Left ventricle myocardium superior (tissue), 1 donor: ENCODE results near the gene EFHC1. TPM values are rescaled to one million over a fixed set of nuclear protein-coding genes. Genes with fewer than 3 reads are reported as not detected.

Experiments used
- ATAC-seq: fragments of 200-7000 bp; cut with Tn5 transposase; one replicate; pipeline ENCODE4 v1.9.1; 2020; ENCODE audit warnings: mild to moderate bottlenecking, moderate library complexity
- DNase-seq: peaks from one replicate; pipeline ENCODE4 v3.0.0-alpha.2; 2020
- intact Hi-C: fragments of 100-400 bp; cut with micrococcal nuclease; formaldehyde crosslinking; loops from one replicate; pipeline ENCODE4 v1.11.0; 2022
- total RNA-seq: library from RNA; stranded (reverse); fragmentation: NEBNext Ultra II Directional; extraction: Animal tissue kit (Norgen Biotek cat#: 25700); gene quantifications from one replicate; pipeline ENCODE4 v1.2.1, GENCODE V29; 2021
- donor health status: DM: no; HTN: yes; CAD: no; lungs with severe emphysema.

Gene EFHC1
- total RNA-seq, 1 donor from 2014 or later, result 6.2 TPM

DNA sequence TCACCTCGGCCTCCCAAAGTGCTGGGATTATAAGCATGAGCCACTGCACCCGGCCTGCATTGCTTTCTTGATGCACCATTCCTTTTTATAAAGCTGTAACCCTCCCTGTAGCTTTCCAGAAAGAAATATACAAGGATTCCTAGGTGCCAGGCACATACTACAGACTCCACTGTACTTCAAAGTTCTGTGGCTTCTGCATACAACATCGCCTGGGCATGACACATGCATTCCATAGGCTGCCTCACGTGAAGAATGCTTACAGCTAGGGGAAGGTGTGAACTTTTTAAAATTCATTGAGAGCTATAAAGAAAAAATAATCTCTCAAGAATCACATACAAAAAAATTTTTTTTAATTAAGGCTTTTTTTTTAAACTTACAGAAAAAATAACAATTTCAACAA is 106.5 kb downstream of the EFHC1 start:
- no peak for ATAC-seq
- intact Hi-C loops, result no loop called here
- no peak for DNase-seq

DNA sequence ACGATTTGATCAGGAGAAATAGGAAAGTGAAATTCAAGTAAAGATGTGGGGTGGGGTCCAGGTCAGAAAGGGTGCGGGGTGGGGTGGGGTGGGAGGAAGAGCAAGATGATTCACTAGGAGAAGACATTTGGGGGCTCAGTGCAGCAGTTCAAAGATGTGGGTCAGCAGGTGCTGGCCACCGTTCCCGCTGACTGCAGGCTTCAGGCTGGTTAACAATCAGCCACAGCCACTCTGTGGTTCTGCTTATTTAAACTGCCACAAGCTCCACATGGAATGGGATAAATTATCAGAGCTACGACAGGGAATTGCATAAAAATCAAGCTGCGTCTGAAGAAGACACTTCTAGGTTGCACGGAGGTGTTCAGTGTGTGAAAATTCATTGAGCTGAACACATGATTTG is 107.3 kb downstream of the EFHC1 start:
- ATAC-seq (no peak), DNase-seq (no peak)
- intact Hi-C loops, result no loop called here

DNA sequence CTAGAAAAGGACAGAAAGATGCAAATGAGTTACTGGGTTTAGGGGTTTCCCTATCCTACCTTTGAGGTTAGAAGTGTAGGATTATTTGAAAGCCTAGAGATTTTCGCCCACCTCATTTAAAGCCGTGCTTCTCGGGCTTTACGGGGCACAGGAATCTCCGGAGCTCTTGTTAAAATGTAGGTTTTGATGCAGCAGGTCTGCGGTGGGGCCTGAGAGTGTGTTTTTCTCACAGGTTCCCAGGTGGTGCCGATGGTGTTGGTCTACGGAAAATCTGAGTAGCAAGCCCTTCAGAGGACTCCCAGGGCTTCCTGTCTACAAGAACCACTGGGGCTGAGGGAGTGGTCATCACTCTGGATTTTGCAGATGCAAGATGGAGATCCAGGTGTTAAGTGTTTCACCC is 109.2 kb downstream of the EFHC1 start:
- intact Hi-C loops, result no loop called here
- DNase-seq (no peak), ATAC-seq (no peak)

DNA sequence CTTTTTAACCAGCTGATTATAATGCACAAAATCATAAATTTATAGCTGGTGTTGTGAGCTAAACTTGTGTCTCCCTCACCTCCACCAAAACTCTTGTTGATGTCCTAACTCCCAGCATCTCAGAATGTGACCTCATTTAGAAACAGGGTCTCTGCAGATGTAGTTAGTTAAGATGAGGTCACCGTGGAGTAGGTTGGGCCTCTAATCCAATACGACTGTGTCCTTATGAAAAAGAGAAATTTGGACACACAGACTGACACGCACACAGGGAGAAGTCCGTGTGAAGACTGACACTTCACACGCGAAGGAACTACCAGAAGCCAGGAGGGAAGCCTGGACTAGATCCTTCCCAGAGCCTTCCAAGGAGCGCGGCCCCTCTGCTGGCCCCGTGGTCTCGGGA is 110.2 kb downstream of the EFHC1 start:
- DNase-seq, result no peak
- no peak for ATAC-seq
- intact Hi-C loops, result no loop called here

DNA sequence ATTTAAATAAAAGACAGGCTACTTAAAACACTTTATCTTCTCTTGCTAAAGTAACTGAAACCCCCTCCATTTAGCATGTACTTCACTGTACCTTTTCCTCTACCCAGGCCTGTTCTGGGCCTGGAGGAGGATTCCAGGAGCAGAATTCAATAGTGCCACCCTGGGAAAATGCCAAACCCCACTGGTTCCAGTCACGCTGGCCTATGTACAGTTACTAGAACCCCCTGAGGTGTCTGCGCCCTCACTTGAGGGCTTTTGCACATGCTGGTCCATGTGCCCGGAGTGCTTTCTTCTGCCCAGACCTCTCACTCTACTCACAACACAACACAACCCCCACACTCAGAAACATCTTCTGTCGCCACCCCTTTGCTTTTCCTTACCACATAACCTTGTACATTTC is 111.3 kb downstream of the EFHC1 start:
- no peak for DNase-seq
- intact Hi-C loops, result no loop called here
- ATAC-seq, result no peak

DNA sequence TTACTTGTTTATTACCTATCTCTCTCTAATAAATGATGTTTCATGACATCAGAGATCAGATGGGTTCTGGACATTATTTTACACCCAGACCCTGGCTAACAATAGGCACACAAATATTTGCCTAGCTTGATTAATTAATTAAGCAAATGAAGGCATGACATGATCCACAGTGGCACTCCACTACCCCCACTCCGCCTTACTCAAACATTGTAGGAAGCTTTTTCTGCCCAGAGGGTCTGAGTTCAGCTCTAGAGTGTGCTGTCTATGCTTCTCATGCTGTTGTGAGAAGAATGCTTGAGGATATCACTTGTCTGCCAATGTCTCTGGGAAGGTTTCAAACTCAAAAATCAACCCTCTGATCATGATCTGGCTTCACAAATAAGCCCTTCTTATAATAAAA is 111.7 kb downstream of the EFHC1 start:
- intact Hi-C loops, result no loop called here
- DNase-seq, result no peak
- ATAC-seq, result no peak

DNA sequence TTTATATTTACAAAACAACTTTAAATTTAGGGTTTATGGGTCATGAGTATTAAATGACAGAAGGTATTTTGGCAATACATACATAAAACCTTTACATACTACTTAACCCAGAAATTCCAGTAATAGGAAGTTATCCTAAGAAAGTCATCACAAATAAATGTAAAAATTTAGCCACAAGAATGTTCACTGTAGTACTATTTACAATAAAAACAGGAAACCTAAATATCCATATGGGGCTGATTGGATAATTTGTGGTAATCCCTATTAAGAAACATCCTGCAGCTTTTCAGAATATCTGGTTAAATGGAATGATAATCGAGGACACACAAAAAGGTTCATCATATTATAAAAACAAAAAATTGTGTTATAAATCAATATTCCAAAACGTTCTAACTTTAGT is 112.3 kb downstream of the EFHC1 start:
- no peak for ATAC-seq
- no peak for DNase-seq
- intact Hi-C loops, result no loop called here

DNA sequence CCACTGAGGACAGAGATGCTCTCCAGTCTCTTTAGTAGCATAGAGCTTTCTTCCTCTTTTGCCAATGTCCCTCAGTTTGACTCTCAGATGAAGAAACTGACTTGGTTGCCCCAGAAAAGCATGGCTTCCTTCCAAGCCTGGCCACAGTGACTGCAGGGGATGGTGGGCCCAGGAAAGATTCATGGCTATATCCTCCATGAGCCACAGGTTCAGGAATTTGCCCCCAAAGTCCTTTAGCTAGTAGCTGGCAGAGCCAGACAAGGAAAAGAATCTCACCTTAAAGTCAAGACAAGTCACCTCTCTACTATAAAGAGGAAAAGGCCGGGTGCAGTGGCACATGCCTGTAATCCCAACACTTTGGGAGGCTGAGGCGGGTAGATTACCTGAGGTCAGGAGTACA is 113.3 kb downstream of the EFHC1 start:
- ATAC-seq (no peak), DNase-seq (no peak)
- intact Hi-C loops, result no loop called here

DNA sequence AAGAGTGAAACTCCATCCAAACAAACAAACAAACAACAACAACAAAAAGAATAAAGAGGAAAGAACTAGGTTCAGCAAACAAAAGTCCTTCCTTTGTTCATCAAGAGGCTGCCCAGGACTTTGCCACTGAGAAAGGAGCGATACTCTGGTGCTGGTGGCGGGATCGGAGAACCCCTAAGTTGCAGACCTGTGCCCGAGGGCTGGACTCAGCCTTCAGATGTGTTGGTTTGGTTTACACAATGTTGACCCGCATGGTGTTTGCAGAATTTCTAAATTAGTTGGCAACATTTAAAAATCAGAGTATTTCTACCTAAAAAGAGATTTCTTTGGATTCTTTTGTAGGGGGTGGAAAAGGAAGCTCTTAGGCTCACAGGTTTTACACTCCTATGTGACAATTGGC is 114.2 kb downstream of the EFHC1 start:
- intact Hi-C loops, result no loop called here
- DNase-seq, result no peak
- ATAC-seq, result no peak

DNA sequence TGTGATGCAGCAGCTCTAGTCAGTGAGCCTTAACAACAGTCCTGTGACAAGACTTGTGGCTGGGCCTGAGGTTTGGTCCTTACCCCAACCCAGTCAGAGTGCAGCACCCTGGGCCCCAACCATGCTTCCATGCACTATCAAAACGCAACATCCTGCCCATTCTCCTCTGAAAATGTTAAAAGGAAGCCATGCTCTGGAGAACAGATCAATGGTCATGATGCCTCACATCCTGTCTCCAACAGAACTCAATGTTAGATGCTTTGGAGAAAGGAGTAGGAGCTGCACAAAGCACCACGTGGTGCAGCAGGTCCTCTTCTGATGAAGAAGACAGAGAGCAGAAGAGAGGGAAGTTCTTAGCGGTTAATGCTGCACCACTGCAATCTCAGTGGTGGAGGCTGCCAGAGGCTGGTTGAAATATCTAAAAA is 114.8 kb downstream of the EFHC1 start:
- intact Hi-C loops, result no loop called here
- DNase-seq (no peak), ATAC-seq (no peak)

DNA sequence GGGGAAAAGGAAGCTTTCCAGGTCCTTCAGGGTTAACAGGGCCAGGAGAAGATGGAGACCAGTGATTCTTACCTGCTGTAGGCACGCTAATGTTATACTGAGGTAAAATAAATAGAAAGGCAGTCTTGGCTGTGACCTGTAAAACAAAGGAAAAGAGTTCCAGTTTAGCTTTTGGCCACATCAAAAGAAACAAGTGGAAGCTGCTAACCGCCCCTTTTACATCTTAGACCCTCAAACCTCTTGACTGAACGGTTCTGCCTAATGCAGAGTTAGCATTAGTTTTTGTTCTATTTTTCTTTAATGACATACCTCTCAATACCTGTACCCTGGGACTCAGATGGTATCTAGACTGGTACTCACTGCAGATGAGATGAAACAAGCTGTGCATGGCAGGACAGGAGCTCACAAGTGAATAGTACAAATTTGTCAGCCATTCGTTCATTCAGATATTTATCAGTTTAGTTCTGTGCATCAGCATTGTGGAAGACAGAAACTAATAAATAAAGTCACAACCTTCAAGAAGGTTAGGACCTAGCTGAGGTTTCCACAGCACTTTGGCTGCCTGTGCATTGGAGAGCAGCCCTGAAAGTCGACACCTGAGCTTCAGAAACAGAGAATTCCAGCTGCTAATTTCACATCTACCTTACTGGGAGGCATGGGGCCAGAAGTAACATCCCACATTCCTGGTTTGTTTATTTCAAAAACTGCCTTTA is 115.7 kb downstream of the EFHC1 start:
- intact Hi-C loops, result no loop called here
- ATAC-seq (no peak), DNase-seq (no peak)

DNA sequence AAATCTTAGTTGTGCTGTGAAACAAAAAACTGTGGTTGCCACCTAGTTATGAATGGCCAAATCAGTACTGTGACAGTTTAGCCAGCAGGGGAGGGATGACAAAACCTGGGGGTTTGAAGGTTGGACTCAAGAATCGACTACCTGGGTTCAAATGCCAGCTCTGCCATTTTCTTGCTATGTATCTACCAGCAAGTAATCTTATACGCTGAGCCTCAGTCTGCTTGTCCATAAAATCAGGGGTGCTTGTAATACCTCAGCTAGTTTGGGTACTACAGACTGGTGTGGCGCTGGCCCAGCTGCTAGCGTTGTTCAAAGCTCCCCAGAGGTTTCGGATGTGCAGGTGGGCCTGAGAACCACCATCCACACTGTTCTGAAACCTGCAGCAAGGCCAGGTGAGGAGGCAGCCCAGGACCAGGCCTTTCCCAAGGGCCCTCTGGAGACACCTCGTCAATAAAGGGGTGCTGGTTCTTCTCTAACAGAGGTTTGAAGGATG is 116.3 kb downstream of the EFHC1 start:
- no peak for ATAC-seq
- DNase-seq, result no peak
- intact Hi-C loops, result no loop called here

DNA sequence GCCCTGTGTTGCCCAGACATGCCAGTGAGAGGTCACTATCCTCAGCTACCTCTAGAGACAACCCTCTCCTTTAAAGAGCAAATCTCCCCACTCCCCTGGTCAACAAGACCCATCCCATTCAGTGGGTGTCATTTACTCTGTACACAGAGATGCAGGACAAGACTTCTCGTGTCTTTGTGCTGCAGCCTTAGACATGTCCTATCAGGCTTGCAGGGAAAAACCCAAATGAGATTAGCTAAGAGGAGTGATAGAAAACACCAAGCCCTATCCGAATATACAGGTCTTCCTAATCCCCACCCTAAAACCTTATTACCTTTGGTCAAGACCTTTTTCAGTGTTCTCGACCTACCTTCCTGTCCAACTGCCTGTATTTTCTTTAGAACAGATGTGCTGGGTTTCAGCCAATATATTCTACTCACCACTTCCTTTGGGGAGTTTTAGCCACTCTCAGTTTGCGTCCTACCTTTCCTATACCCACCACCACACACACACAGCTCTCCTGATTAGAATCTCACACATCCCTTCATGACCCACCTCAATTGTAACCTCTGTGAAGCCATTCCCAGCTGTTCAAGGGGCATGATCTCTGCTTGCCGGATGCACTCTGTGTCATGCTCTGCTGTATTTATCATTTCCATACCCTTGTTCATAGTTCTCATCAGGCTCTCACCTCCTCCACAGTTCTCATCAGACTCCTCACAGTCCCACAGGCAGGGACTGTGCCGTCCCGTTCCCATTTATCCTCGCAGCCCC is 117.0 kb downstream of the EFHC1 start:
- no peak for DNase-seq
- intact Hi-C loops, result no loop called here
- peak; percentile 17 for ATAC-seq

DNA sequence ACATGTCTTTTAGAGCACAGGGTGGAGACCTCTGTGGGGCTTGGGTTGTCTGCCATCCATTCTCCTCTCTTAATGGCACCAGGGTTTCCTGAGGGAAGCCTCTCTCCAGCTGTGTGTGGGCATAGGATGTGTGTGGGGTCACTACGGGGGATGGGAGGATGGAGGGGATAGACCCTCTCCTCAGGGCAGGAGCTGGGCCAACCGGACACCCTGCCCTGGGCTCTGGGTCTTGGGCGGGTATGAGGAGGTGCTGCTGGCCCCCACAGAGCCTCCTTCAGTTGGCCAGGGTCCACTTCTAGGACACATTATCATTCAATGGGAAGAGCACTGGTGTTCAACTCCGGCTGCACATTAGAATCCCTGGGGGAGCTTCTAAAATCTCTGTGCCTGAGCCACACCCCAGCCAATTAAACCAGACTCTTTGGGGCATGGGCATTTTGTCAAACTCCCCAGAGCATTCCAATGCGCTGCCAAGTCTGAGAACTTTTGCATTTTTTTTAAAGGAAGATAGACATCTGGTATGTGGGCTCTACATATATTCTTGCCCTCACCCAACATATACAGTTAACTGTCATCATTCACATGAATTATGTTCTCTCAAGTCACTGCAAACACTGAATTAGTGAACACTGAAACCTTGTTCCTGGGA is 118.2 kb downstream of the EFHC1 start:
- no peak for DNase-seq
- ATAC-seq, result no peak
- intact Hi-C loops, result no loop called here

DNA sequence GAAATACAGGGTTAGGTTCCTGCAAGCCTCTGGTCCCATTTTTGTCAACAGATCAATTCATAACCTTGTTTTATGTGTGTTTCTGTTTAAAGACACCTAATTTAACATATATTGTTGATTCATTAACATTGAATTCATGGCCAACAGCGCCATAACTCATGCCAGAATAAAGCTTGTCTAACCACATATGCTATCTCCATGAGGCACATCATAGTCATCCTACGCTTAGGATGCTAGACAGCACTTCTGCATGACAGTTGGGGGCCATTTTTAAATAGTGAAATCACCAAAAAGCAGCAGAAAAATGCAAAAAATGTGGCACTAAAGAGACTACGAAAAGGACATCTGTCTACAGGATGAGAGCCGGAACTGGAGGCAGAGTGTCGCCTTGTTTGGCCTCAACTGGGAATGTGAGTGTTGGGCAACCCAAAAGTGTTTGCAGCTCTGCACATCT is 118.8 kb downstream of the EFHC1 start:
- DNase-seq (no peak), ATAC-seq (no peak)
- intact Hi-C loops, result no loop called here

DNA sequence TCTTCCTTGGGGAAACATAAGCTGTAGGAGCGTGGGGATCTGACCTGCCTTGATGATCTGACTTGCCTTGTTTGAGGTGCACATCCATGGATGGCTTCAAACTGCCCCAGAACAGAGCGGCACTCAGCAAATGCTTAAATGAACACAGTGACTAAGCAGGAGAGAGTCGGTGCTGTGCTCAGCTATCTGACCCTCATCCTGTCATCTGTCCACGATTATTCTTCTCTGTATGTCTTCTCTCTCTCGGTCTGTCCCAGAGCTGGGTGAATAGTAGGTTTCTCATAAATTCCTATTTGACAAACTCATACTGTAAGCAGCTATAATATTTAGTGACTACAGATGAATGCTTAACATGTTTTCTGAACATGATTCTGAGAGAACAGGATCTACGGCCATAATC is 119.5 kb downstream of the EFHC1 start:
- ATAC-seq (no peak), DNase-seq (no peak)
- intact Hi-C loops, result no loop called here

DNA sequence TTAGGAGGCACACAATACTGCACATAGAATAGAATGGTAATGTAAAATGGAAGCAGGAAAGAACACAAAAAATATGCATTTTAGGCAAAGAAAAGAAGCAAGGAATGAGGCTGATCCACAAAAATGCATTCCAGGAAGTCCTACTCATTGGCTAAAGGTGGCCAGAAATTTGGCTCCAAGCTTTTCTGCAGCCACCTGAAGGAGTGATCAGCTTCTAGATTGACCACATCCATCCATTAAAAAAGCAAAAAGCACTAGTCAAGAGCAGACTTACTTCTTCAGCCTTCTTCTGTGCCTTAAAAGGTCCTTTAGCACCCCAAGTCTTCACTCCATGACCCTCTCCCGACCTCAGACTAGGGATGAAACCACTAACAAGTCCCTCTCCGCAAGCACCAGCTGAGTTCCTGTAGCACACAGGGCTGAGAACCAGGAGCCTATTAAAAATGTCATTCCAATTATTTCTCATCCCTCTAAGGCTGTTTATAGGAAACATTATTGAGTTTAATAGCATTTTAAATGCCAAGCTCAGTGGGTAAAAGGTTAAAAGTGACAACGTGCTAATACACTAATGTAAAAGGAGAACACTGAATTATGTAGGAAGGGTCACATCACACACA is 120.3 kb downstream of the EFHC1 start:
- no peak for DNase-seq
- ATAC-seq, result no peak
- intact Hi-C loops, result no loop called here

DNA sequence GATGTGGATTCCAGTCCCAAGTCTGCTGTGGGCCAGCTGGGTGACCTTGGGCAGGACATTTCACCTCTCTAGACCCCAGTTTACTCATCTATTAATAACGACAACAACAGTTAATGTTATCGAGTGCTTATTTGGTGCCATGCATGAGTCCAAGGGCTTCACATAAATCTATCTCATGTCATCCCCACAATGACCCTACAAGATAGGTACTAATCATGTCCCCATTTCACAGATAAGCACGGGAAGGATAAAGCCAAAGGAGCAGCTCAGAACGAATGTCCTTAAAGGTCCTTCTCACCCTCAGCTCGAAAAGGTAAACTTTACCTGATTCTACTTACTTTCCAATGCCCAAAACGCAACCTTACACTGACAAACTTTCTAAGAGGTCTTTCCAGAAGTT is 121.0 kb downstream of the EFHC1 start:
- no peak for DNase-seq
- intact Hi-C loops, result no loop called here
- no peak for ATAC-seq

DNA sequence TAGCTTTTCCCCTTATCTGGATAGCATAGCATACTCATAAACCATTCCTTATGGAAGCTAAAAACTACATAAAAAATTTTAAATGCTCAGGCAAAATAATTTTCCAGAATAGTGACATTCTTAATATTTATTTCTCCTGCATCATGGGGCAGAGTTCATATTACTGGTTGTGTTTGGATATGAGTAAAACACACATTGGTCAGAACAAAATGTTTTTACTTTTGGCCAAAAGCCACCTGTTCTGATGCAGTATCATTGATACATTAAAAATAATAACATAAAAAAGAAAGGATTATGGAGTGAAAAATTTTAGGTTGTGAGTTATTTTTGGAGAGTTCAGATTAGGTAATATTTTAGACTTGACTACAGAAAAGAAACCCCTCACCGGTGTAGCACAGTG is 123.1 kb downstream of the EFHC1 start:
- no peak for DNase-seq
- no peak for ATAC-seq
- intact Hi-C loops, result no loop called here
